GM21515 (cell line): ENCODE results near the gene FYN.

Experiments
- ATAC-seq: cut with Tn5 transposase; IDR thresholded peaks from one replicate; pipeline ENCODE4 v1.9.1; 2021; ENCODE audit not compliant: unreplicated experiment

FYN gene

GRCh38 chr6:111772381-111772780, 100.9 kb downstream of the FYN start:
- no peak for ATAC-seq

- no peak for ATAC-seq
Observed at GRCh38 chr6:111771629-111772028, 101.6 kb downstream of the FYN start.

DNA sequence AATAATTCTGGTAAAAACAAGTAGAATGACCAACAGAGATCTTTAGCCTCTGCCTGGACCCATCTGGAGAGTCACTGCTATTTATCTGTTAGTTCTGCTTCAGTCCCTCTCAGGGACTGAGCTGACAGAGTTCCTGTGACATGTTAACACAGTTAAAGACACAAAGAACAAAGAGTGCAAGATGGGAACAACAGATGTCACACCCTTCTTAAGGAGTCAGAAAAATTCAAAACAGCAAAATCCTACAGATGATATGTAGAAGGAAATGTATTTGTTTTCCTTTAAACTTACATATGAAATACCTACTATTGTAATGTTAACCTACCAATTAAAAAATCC, 102.2 kb downstream of the FYN start:
- ATAC-seq: no peak

DNA sequence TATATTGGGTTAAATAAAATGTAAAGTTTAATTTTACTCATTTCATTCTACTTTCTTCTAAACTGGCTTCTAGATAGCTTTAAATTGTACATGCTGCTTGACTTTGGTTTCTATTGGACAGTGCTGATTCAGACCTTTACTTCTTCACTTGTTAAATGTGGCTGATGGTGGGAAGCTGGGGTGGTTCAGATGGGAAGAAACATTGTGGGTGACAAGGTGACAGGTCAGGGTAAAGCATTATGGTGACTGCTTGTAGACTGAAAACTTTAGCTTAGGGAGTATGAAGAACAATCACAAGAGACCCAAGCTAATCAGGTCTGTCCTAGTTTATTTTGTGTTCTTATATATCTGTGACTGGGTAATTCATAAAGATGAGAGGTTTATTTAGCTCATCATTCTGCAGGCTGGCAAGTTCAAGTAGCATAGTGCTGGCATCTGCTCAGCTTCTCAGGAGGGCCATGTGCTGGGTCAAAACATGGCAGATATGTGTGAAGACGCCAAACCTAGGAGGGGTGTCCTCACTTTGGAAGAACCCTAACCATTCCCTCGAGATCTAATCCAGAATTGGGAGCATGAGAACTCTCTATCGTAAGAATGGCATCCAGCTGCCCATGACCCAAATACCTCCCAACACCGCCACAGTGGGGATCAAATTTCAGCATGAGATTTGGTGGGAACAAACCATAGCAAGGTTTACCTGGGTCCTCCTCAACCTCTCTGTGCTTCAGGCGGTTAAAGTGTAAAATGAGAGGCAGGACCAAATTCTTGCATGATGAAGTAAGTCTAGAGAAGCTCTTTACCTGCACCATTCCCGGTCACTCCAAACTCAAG, 102.8 kb downstream of the FYN start:
- no peak for ATAC-seq

- ATAC-seq: no peak
Observed at GRCh38 chr6:111769365-111770152, 103.7 kb downstream of the FYN start.

GRCh38 chr6:111768431-111768770, 104.9 kb downstream of the FYN start:
- ATAC-seq: no peak

DNA sequence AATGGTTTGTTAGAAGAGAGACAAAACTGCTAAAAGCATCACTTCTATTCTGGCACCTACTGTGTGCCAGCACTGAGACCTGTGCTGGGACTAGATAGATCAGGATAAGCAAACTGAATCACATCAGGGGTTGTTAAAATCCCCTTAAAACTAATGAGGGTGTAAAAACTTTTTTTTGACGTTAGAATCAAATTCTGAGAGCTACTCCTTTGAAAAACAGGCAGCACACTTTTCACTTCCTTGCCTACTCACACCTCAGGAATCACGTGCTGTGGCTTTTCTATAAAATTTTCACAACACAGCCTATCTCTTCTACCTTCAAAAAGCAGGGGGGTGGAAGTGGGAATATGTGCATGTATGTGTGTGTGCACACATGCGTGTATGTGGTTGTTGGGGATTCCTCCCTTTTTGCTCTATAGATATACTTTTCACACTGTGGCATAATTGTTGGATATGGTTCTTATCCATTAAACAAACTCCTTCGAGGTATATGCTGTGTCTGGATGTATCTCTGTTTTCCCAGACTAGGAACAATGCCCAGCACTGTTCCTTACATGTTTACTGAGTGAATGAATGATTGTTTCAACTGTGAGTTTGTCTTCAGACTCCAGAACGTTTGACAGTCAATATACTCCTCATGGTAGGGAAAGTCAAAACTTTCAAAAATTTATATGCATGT, 105.4 kb downstream of the FYN start:
- ATAC-seq: no peak

- no peak for ATAC-seq
Observed at GRCh38 chr6:111766201-111766857, 106.9 kb downstream of the FYN start.

- ATAC-seq: no peak
Observed at GRCh38 chr6:111765763-111766162, 107.5 kb downstream of the FYN start.

GRCh38 chr6:111764238-111765175, 108.7 kb downstream of the FYN start:
- peak; percentile 67 for ATAC-seq

GRCh38 chr6:111763381-111763780, 109.9 kb downstream of the FYN start:
- ATAC-seq: no peak

DNA sequence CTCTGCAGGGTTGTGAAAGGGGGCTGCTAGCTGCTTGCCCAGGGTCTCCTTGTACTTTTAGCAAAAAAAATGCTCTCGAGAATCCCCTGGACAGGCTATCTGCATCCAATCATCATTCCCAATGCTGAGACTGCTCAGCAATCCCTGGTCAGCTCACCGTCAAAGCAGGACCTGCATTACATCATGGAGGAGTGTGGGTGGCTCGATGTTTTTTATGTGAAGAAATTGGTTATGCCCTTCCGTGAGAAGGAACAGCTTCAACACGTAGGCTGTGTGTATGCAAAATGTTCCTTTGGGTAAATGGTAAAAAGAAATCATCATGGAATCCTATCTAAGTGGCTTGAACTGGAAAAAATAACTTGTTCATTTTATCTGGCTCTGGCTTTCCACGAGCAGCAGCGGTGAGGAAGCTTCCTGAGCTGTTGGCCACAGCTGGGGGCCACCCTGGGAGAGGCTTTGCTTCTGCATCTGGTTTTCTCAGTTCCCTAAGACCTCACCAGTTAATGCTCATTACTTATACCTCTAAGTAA, 111.4 kb downstream of the FYN start:
- ATAC-seq: peak; percentile 50

- no peak for ATAC-seq
Observed at GRCh38 chr6:111761212-111761611, 112.0 kb downstream of the FYN start.

GRCh38 chr6:111759836-111760785, 113.1 kb downstream of the FYN start:
- no peak for ATAC-seq

GRCh38 chr6:111759331-111759835, 113.9 kb downstream of the FYN start:
- ATAC-seq: no peak

DNA sequence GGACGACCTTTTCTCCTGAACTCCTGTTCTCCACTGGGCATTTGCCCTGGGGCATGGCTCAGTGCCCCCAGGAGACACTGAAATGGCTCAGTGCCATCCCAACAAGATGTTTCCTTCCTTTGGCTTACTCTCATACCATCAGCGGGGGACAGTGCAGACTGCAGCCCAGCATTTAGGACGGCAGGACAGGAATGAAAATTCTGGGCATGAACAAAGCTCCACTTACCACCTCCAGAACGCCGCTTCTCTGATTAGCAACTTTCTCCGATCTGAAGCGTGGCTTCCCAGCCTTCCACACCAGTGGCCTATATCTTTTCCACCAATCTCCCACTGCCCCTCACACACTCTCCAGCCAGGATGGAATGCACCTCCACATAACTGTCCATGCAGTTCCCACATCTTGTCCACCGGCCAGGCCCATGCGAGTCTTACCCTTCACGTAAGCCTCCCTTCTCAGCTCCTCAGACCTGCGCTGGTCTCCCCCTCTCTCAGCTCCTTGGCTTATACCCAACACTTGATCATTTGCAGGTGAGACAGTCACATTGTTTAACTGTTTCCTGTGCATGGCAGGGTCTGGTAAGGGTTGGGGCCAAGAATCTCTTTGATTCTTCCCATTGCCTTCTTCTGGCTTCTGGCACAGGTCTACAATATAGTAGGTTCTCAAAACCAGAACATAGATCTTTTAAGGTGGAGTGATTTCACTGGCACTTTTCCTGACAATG, 114.5 kb downstream of the FYN start:
- ATAC-seq: no peak

DNA sequence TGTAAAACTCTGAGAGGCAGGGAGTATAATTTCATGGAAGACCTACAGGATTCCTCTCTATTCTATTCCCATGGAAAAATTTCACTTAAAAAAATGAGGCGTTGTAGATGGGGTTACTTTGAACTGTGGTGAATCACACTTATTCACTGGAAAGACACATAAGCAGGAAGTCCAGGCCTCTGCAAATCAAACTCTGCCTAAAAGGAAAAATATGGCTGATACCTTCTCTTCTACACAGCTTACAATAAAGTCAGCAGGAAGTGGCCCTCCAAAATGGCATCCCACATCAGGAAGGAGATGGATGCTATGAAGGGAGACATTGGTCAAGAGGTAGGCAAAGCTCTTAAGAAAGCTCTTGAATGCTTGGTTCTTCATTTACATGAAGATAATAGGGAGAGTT, 115.9 kb downstream of the FYN start:
- no peak for ATAC-seq

- ATAC-seq: no peak
Observed at GRCh38 chr6:111754423-111754822, 118.8 kb downstream of the FYN start.
